K562 (cell line): ENCODE measurements around the gene SEMA5A. TPM values are rescaled to one million over a fixed set of nuclear protein-coding genes. Genes with fewer than 3 reads are reported as not detected.

Experiments
- ATAC-seq: fragments of 200-7000 bp; cut with Tn5 transposase; 3 replicates; pipeline ENCODE4 v1.9.1; 2020; ENCODE audit warnings: moderate library complexity
- BruUV-seq: library from RNA; stranded (reverse); fragments of 400-500 nt; replicated peaks from 2 replicates; lab custom pipeline; 2021; lab: Mats Ljungman, UMichigan
- CTCF ChIA-PET: fragments of 300-600 bp; formaldehyde crosslinking; extraction: SDS; loops from one replicate; lab custom pipeline; 2021; ENCODE audit warnings: low intra/inter-chr PET ratio; lab: Yijun Ruan, JAX
- POLR2A ChIA-PET: fragments of 300-600, 350-650 bp; sonication (Branson Sonifier 250); formaldehyde crosslinking; extraction: SDS; loops from one replicate; lab custom pipeline; 2021; ENCODE audit warnings: antibody characterized with exemption, inconsistent platforms; lab: Yijun Ruan, JAX
- DNase-seq, 4 experiments: peaks; one replicate each; pipeline versions ENCODE4 v3.0.0 to v3.0.0-alpha.2; 2011 to 2018; ENCODE audit warnings: low spot score in 3 of 4, mixed read lengths in 3 of 4; ENCODE audit errors: extremely low read depth in 1 of 4
- FAIRE-seq: peaks from 2 replicates; lab custom pipeline; 2011; peaks lifted over from hg19 to GRCh38; lab: Jason Lieb, UNC
- H2AFZ ChIP-seq: 2 replicates; pipeline ENCODE4 v1.6.0; 2011; ENCODE audit warnings: low read depth, low read length, control low read depth, inconsistent platforms
- H3K27ac ChIP-seq: fragments of 200-600 bp; 3 replicates; pipeline ENCODE4 v1.8.0; 2011; ENCODE audit warnings: low read depth, mild to moderate bottlenecking, control low read depth, inconsistent platforms, low read length, moderate library complexity, mixed read lengths; ENCODE audit errors: extremely low read depth
- H3K27me3 ChIP-seq, 2 experiments: fragments of 300-600 bp in 1 of 2; 2 replicates in 1 of 2; 3 replicates in 1 of 2; pipeline versions ENCODE4 v1.6.0 to v1.8.0; 2011; ENCODE audit warnings: inconsistent platforms in 2 of 2, low read length in 2 of 2, mild to moderate bottlenecking in 1 of 2, mixed read lengths in 1 of 2, moderate library complexity in 1 of 2; ENCODE audit not compliant: control insufficient read depth in 2 of 2, insufficient read depth in 2 of 2
- H3K36me3 ChIP-seq: fragments of 300-600 bp; 3 replicates; pipeline ENCODE4 v1.8.0; 2011; ENCODE audit warnings: mild to moderate bottlenecking, low read length, inconsistent platforms; ENCODE audit not compliant: control insufficient read depth, insufficient read depth
- H3K4me1 ChIP-seq, 2 experiments: fragments of 200-600 bp in 1 of 2; replicated peaks in 1 of 2; 2 replicates in 1 of 2; 3 replicates in 1 of 2; pipeline versions ENCODE4 v1.5.1 to v1.8.0; 2011; ENCODE audit warnings: inconsistent platforms in 2 of 2, low read length in 2 of 2, mild to moderate bottlenecking in 1 of 2, mixed read lengths in 1 of 2, moderate library complexity in 1 of 2; ENCODE audit not compliant: control insufficient read depth in 2 of 2, insufficient read depth in 2 of 2
- H3K4me2 ChIP-seq: 2 replicates; pipeline ENCODE4 v1.6.1; 2011; ENCODE audit warnings: low read length, control low read depth, inconsistent platforms, mixed read lengths; ENCODE audit not compliant: insufficient read depth
- H3K4me3 ChIP-seq: fragments of 200-600 bp; sonication (generic), shearing (Covaris generic); 2 replicates; pipeline ENCODE4 v1.5.1; 2016; ENCODE audit warnings: control low read depth, inconsistent platforms
- H3K79me2 ChIP-seq: fragments of 200-600 bp; 3 replicates; pipeline ENCODE4 v1.8.0; 2011; ENCODE audit warnings: low read length, inconsistent platforms; ENCODE audit not compliant: control insufficient read depth, insufficient read depth
- H3K9ac ChIP-seq, 2 experiments: 2 replicates each; pipeline versions ENCODE4 v1.6.0 to v1.6.1; 2011; ENCODE audit warnings: low read depth in 2 of 2, low read length in 2 of 2, control low read depth in 1 of 2, inconsistent platforms in 1 of 2, mild to moderate bottlenecking in 1 of 2, mixed read lengths in 1 of 2; ENCODE audit not compliant: insufficient read depth in 1 of 2
- H3K9me1 ChIP-seq: one replicate; pipeline ENCODE4 v1.6.0; 2011; ENCODE audit warnings: inconsistent platforms, mild to moderate bottlenecking, low read length, moderate library complexity; ENCODE audit not compliant: control insufficient read depth, insufficient read depth
- H3K9me3 ChIP-seq: replicated peaks from 2 replicates; pipeline ENCODE4 v1.5.1; 2011; ENCODE audit warnings: low read depth, low read length, inconsistent platforms; ENCODE audit not compliant: control insufficient read depth, insufficient read depth
- H4K20me1 ChIP-seq: replicated peaks from 2 replicates; pipeline ENCODE4 v1.6.1; 2011; ENCODE audit warnings: low read length, inconsistent platforms, mixed read lengths; ENCODE audit not compliant: control insufficient read depth, insufficient read depth
- DMBX1 ChIP-seq: fragments of 250-450 bp; sonication (Bioruptor Pico); IDR thresholded peaks from 2 replicates; pipeline ENCODE4 v1.8.0; 2022; ENCODE audit warnings: inconsistent platforms, mild to moderate bottlenecking, moderate library complexity, borderline replicate concordance
- HEY1 ChIP-seq: fragments of 250-450 bp; sonication (Bioruptor Pico); IDR thresholded peaks from 2 replicates; pipeline ENCODE4 v1.5.0; 2020; ENCODE audit warnings: mild to moderate bottlenecking, moderate library complexity, borderline replicate concordance
- IRF2 ChIP-seq: sonication (generic); formaldehyde crosslinking; IDR thresholded peaks from 2 replicates; pipeline ENCODE4 v1.8.1; 2022; ENCODE audit warnings: mild to moderate bottlenecking, missing genetic modification reagents
- NFRKB ChIP-seq: fragments of 450-650 bp; IDR thresholded peaks from 2 replicates; pipeline ENCODE4 v1.6.1; 2016; ENCODE audit warnings: low read depth
- PURB ChIP-seq: sonication (generic); formaldehyde crosslinking; IDR thresholded peaks from 2 replicates; pipeline ENCODE4 v1.9.0; 2021; ENCODE audit warnings: low read depth, mild to moderate bottlenecking, missing genetic modification reagents
- ZNF311 ChIP-seq: fragments of 250-450 bp; sonication (Bioruptor Pico); IDR thresholded peaks from 2 replicates; pipeline ENCODE4 v1.4.0; 2020; ENCODE audit warnings: mild to moderate bottlenecking, moderate library complexity
- ZNF316 ChIP-seq: fragments of 450-650 bp; IDR thresholded peaks from 2 replicates; pipeline ENCODE4 v1.6.1; 2016
- WGBS: fragments of 100-300 bp; shearing (Covaris generic); methylation state at CpG from one replicate; pipeline ENCODE4 v1.1.6; 2016; ENCODE audit warnings: low coverage, mixed read lengths; ENCODE audit not compliant: insufficient coverage; ENCODE audit errors: missing lambda C conversion rate; 5-methylcytosine and 5-hydroxymethylcytosine counted together
- in situ Hi-C: fragments of 300-500 bp; cut with MboI; formaldehyde crosslinking; loops from 4 replicates; pipeline ENCODE4 v1.15.0; 2018; ENCODE audit warnings: inconsistent platforms, mixed read lengths
- intact Hi-C: fragments of 100-400 bp; cut with micrococcal nuclease; formaldehyde crosslinking; loops from 2 replicates; pipeline ENCODE4 v1.14.2; 2022
- polyA plus RNA-seq, 8 experiments: library from polyadenylated mRNA; depleted of rRNA in 4 of 8; stranded (reverse) in 5 of 8; unstranded in 3 of 8; fragments of >200 nt; fragmentation: Nextera tagmentation in 2 of 8; fragmentation: Illumina TruSeq in 1 of 8; extraction: Ambion mirVana in 2 of 8; extraction: Trizol in 1 of 8; gene quantifications; 2 replicates each; pipeline versions ENCODE4 v1.2.1 to v1.2.3, GENCODE V29; 2011 to 2014; ENCODE audit warnings: inconsistent platforms in 1 of 8, missing spikeins in 1 of 8
- total RNA-seq, 7 experiments: library from RNA; depleted of rRNA in 6 of 7; stranded (reverse); fragments of >200 nt in 6 of 7; fragmentation: Illumina TruSeq in 2 of 7; extraction: Trizol in 2 of 7; gene quantifications; 2 replicates each; pipeline versions ENCODE4 v1.2.1 to v1.2.3, GENCODE V29; 2011 to 2021; ENCODE audit warnings: low replicate concordance in 1 of 7
- TF ChIP-seq, protein P1 (sequence below): sonication (generic); formaldehyde crosslinking; IDR thresholded peaks from 2 replicates; pipeline ENCODE4 v1.8.0; 2022; ENCODE audit warnings: mild to moderate bottlenecking, missing genetic modification reagents

SEMA5A gene
- total and polyA plus RNA-seq, 9 of the 15 experiments (the other 6 are each of a cell fraction or from before 2014, with no cell fraction given): 0.02 TPM; not detected in 8

DNA sequence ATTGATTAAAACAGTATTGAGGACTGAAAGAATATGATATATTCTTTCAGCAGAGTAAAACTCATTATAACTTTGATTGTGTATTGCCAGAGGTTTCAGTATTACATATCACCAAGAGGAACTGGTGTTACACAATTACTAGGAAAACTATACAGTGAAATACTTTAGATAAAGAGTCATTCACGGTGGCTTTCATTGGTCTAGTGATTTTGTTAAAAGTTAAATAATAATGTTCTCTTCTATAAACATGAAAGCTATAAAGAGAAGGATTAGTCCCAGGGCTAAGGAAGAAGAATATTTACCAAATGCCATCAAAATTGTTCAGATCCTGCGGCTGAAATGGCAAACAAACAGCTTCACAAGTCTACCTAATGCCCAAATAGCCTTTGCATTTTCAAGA, 306.2 kb downstream of the SEMA5A start:
- ATAC-seq (no peak), DNase-seq (no peak), FAIRE-seq (no peak)
- no peaks in the 10 kb centered on the region for H3K27me3 ChIP-seq
- H3K27ac ChIP-seq: no peak overlapping the region
- intact Hi-C loops: no loop called here
- no peak overlapping the region for H2AFZ ChIP-seq
- in situ Hi-C loops: no loop called here
- no peak overlapping the region for H3K4me3 ChIP-seq
- TF ChIP-seq NFRKB (no peak), ZNF311 (CRISPR knock-in tag) (no peak), PURB (CRISPR knock-in tag) (no peak)
- BruUV-seq: no TSS peak
- WGBS: 0% methylated on average over 2 of the region's 2 CpGs
- no peaks in the 10 kb centered on the region for H3K4me1 ChIP-seq
- ChIA-PET CTCF (no interaction called here), POLR2A (no interaction called here)
- H3K9ac ChIP-seq: no peak overlapping the region
- H3K9me3 ChIP-seq: no peaks in the 10 kb centered on the region
- no peaks in the 10 kb centered on the region for H3K36me3 ChIP-seq
- H3K4me2 ChIP-seq: no peak overlapping the region
- H3K79me2 ChIP-seq: no peaks in the 10 kb centered on the region
- H3K9me1 ChIP-seq: no peaks in the 10 kb centered on the region
- H4K20me1 ChIP-seq: no peaks in the 10 kb centered on the region

GRCh38 chr5:9239071-9239470, 306.8 kb downstream of the SEMA5A start:
- H3K9me3 ChIP-seq: no peaks in the 10 kb centered on the region
- no peaks in the 10 kb centered on the region for H3K4me1 ChIP-seq
- no peaks in the 10 kb centered on the region for H3K9me1 ChIP-seq
- no peaks in the 10 kb centered on the region for H4K20me1 ChIP-seq
- no peak overlapping the region for H3K9ac ChIP-seq
- H3K36me3 ChIP-seq: no peaks in the 10 kb centered on the region
- in situ Hi-C loops: no loop called here
- no peak for TF ChIP-seq IRF2 (CRISPR knock-in tag)
- TF ChIP-seq HEY1: no peak
- no peak for TF ChIP-seq DMBX1 (CRISPR knock-in tag)
- TF ChIP-seq, protein P1, sequence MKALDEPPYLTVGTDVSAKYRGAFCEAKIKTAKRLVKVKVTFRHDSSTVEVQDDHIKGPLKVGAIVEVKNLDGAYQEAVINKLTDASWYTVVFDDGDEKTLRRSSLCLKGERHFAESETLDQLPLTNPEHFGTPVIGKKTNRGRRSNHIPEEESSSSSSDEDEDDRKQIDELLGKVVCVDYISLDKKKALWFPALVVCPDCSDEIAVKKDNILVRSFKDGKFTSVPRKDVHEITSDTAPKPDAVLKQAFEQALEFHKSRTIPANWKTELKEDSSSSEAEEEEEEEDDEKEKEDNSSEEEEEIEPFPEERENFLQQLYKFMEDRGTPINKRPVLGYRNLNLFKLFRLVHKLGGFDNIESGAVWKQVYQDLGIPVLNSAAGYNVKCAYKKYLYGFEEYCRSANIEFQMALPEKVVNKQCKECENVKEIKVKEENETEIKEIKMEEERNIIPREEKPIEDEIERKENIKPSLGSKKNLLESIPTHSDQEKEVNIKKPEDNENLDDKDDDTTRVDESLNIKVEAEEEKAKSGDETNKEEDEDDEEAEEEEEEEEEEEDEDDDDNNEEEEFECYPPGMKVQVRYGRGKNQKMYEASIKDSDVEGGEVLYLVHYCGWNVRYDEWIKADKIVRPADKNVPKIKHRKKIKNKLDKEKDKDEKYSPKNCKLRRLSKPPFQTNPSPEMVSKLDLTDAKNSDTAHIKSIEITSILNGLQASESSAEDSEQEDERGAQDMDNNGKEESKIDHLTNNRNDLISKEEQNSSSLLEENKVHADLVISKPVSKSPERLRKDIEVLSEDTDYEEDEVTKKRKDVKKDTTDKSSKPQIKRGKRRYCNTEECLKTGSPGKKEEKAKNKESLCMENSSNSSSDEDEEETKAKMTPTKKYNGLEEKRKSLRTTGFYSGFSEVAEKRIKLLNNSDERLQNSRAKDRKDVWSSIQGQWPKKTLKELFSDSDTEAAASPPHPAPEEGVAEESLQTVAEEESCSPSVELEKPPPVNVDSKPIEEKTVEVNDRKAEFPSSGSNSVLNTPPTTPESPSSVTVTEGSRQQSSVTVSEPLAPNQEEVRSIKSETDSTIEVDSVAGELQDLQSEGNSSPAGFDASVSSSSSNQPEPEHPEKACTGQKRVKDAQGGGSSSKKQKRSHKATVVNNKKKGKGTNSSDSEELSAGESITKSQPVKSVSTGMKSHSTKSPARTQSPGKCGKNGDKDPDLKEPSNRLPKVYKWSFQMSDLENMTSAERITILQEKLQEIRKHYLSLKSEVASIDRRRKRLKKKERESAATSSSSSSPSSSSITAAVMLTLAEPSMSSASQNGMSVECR: no peak
- no peak for TF ChIP-seq ZNF316
- no peak for FAIRE-seq
- DNase-seq: no peak
- no peak for ATAC-seq
- no peak overlapping the region for H3K27ac ChIP-seq
- no peak overlapping the region for H2AFZ ChIP-seq
- POLR2A ChIA-PET: no interaction called here
- H3K79me2 ChIP-seq: no peaks in the 10 kb centered on the region
- CTCF ChIA-PET: no interaction called here
- BruUV-seq: no TSS peak
- H3K4me2 ChIP-seq: no peak overlapping the region
- H3K4me3 ChIP-seq: no peak overlapping the region
- no peaks in the 10 kb centered on the region for H3K27me3 ChIP-seq
- intact Hi-C loops: no loop called here
